GM12891 (cell line): ENCODE results near the gene IFT88.

Experiments used
- POLR2A ChIP-seq: IDR thresholded peaks from 2 replicates; pipeline ENCODE4 v1.6.1; 2011; ENCODE audit warnings: low read depth, low read length, control low read depth
- POLR2AphosphoS5 ChIP-seq: IDR thresholded peaks from 2 replicates; pipeline ENCODE4 v1.6.1; 2011; ENCODE audit warnings: low read depth, low read length, control low read depth
- POU2F2 ChIP-seq: IDR thresholded peaks from 2 replicates; pipeline ENCODE4 v1.6.1; 2011; ENCODE audit warnings: low read depth, mild to moderate bottlenecking, control low read depth, low read length, moderate library complexity
- SPI1 ChIP-seq: IDR thresholded peaks from 2 replicates; pipeline ENCODE4 v1.6.1; 2011; ENCODE audit warnings: low read depth, low read length, control low read depth
- TAF1 ChIP-seq: IDR thresholded peaks from 2 replicates; pipeline ENCODE4 v1.6.1; 2011; ENCODE audit warnings: low read depth, low read length, control low read depth

DNA sequence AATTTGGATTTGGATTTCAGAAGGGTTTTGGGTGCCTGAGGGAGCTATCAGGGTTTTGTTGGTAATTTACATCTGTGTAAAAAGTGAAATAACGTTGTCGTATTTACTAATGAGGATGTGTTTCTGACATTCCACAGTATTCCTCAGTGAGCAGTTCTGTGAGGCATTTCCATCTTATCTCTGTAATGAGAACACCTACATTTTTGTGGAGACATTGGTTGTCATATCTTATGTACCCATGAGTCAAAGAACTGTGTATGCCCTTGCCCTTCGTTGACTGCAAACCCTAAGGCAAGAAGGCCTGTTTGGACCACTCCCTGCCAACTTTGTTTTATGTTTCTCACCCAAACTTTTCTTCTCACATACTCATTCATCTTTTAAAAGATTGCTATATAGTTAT lies 122.3 kb downstream of the IFT88 start:
- TF ChIP-seq POLR2A (no peak), TAF1 (no peak), SPI1 (no peak), POU2F2 (no peak), POLR2AphosphoS5 (no peak)
